HG02610 (cell line): ENCODE results near the gene ALG8.
"Not testable (repeated sequence)": the region's sequence is repeated elsewhere in the genome, so short reads cannot be mapped to it uniquely, and the experiment has no call there.

Experiments used
- ATAC-seq: cut with Tn5 transposase; IDR thresholded peaks from one replicate; pipeline ENCODE4 v1.9.1; 2021; ENCODE audit warnings: mild to moderate bottlenecking, moderate library complexity; ENCODE audit not compliant: unreplicated experiment

The ALG8 gene

GRCh38 chr11:78109081-78110015 is 30.1 kb downstream of the ALG8 start:
- ATAC-seq = no peak

GRCh38 chr11:78100676-78101472 is 38.6 kb downstream of the ALG8 start:
- ATAC-seq = no peak

GRCh38 chr11:78100261-78100660 is 39.2 kb downstream of the ALG8 start:
- ATAC-seq = no peak

GRCh38 chr11:78099666-78100065 is 39.8 kb downstream of the ALG8 start:
- no peak for ATAC-seq

GRCh38 chr11:78097666-78098385 is 41.6 kb downstream of the ALG8 start:
- no peak for ATAC-seq

GRCh38 chr11:78094250-78094649 is 45.2 kb downstream of the ALG8 start:
- peak; percentile 40 for ATAC-seq

- not testable (repeated sequence) for ATAC-seq
Measured at GRCh38 chr11:78086521-78087074, 52.8 kb downstream of the ALG8 start.

GRCh38 chr11:78085972-78086371 is 53.5 kb downstream of the ALG8 start:
- ATAC-seq = no peak

GRCh38 chr11:78084506-78084905 is 54.9 kb downstream of the ALG8 start:
- not testable (repeated sequence) for ATAC-seq

- ATAC-seq = no peak
Measured at GRCh38 chr11:78083021-78083420, 56.4 kb downstream of the ALG8 start.

- ATAC-seq = no peak
Measured at GRCh38 chr11:78082146-78082545, 57.3 kb downstream of the ALG8 start.

GRCh38 chr11:78081583-78081982 is 57.8 kb downstream of the ALG8 start:
- no peak for ATAC-seq

GRCh38 chr11:78080818-78081495 is 58.5 kb downstream of the ALG8 start:
- no peak for ATAC-seq

- no peak for ATAC-seq
Measured at GRCh38 chr11:78080084-78080817, 59.2 kb downstream of the ALG8 start.

GRCh38 chr11:78079232-78080083 is 60.0 kb downstream of the ALG8 start, which contains the start of gene NDUFC2:
TSS of gene NDUFC2 (minus strand) at chr11:78079862. CDS start at chr11:78079744, 118 bp downstream.
- ATAC-seq = peak; percentile 85

GRCh38 chr11:78078218-78079167 is 60.9 kb downstream of the ALG8 start:
- no peak for ATAC-seq

- ATAC-seq = not testable (repeated sequence)
Measured at GRCh38 chr11:78077592-78077991, 61.8 kb downstream of the ALG8 start.
